Measurements from ENCODE around the gene RANBP17.
"Not testable (repeated sequence)": the region's sequence is repeated elsewhere in the genome, so short reads cannot be mapped to it uniquely, and the experiment has no call there.

The RANBP17 gene

GRCh38 chr5:170870390-170870789, 8.6 kb downstream of the RANBP17 start:
- DNase-seq: not testable (repeated sequence)

DNA sequence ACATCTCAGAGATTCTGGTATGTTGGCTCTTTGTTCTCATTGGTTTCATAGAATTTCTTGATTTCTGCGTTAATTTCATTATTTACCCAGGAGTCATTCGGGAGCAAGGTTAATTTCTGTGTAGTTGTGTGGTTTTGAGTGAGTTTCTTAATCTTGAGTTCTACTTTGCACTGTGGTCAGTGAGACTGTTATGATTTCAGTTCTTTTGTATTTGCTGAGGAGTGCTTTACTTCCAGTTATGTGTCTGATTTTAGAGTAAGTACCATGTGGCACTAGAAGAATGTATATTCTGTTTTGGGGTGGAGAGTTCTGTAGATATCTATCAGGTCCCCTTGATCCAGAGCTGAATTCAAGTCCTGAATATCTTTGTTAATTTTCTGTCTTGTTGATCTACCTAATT, 12.2 kb downstream of the RANBP17 start:
- no peak for DNase-seq

DNA sequence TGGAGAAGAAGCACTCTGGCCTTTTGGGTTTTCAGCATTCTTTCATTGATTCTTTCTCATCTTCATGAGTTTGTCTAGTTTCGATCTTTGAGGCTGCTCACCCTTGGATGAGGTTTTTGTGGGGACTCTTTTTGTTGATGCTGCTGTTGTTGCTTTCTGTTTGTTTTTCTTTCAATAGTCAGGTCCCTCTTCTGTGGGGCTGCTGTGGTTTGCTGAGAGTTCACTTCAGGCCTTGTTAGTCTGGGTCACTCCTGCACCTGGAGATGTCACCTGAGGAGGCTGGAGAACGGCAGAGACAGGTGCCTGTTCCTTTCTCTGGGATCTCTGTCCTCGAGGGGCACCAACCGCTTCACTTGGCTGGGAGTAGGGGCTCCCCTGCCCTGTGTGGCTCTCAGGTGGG, 14.0 kb downstream of the RANBP17 start:
- no peak for DNase-seq

DNA sequence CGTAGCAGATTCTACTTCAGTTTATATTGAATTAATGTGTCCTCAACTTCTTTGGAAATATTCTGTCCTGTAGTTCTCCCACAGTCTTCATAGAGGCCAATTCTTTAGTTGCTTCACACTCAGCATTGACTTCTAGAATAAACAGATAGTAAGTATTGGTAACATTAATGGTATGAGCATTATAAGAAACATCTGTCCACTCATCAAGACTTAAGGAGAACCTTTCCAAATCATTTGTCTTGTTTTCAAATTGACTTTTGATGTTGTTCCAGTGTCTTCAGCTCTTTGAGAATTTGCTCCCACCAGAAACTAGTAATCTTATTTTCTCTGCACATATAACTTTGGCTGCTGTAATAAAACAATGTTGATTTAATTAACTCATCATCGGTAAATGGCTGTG, 18.3 kb downstream of the RANBP17 start:
- no peak for DNase-seq

DNA sequence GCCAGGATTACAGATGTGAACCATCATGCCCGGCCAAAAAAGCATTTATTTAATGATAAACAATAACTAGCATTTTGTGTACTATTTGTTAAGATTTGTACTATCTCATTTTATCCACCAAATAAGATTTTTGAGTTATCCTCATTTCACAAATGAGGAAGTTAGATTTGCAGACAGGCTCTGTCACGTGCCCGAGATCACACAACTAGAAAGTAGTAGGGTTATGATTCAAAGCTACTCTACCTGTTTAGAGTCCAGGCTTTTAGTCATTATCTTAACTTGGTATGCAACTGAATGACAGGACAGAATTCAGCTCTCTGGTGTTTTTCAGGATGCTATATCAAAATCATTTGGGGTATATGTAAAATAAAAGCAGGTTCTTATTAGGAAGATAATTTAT, 20.5 kb downstream of the RANBP17 start:
- no peak for DNase-seq

GRCh38 chr5:170885256-170885655, 23.4 kb downstream of the RANBP17 start:
- no peak for DNase-seq

GRCh38 chr5:170885809-170886208, 24.0 kb downstream of the RANBP17 start:
- no peak for DNase-seq

DNA sequence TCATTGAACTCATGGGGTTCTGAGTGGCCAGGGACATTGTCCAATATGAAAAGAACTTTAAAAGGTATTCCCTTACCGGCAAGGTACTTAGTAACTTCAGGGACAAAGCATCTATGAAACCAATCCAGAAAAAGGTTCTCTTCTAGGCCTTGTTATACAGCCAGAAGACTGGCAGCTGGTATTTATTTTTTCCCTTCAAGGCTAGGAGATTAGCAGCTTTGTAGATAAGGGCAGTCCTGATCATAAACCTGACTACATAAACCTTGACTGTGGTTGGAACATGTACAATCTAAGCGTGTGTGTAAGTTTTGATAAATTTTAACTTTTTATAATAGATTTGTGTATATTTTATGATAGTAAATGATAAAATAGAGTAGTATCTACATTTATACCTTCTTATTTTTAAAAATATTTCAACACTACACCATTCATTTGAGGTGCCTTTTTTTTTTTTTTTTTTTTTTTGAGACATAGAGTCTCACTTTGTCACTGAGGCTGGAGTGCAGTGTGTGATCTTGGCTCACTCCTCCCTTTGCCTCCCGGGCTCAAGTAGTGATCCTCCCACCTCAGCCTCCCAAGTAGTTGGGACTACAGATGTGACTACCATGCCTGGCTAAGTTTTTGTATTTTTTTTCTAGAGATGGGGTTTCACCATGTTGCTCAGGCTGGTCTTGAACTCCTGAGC, 24.5 kb downstream of the RANBP17 start:
- no peak for DNase-seq

DNA sequence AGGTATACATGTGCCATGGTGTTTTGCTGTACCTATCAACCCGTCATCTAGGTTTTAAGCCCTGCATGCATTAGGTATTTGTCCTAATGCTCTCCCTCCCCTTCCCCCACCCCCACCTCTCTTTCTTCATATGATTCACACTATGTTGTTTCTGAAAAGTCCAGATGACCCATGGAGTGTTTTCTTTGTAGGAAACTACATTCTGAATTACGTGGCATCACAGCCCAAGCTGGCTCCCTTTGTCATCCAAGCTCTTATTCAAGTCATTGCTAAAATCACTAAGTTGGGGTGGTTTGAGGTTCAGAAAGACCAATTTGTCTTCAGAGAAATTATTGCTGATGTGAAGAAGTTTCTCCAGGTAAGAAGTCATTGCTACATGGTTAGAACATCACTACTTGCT, 30.4 kb downstream of the RANBP17 start:
- no peak for DNase-seq

DNA sequence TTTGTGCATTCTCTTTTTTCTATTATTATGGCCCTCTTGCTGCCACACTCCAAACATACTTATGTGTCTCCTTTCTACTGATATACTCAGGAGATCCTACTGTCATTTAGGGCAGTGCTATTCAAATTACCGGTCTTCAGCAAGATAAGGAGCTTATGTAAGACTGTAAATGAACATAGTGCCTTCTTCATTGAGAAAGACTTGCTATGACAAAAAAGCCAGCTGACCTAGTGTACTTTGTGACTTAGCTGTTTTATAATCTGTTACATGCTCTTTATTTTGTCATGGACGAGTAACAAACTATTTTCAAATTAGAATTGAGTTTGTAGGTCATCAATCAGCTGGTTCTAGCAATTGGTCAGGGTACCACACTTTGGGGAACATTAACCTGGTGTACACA, 32.8 kb downstream of the RANBP17 start:
- DNase-seq: no peak

GRCh38 chr5:170896779-170897178, 35.0 kb downstream of the RANBP17 start:
- no peak for DNase-seq

DNA sequence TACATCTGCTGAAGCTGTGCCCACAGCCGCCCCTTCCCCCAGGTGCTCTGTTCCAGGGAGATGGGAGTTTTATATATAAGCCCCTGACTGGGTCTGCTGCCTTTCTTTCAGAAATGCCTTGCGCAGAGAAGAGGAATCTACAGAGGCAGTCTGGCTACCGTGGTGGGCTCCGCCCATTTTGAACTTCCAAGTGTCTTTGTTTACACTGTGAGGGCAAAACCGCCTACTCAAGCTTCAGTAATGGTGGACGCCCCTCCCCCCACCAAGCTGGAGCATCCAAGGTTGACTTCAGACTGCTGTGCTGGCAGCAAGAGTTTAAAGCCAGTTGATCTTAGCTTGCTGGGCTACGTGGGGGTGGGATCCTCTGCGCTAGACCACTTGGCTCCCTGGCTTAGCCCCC, 41.3 kb downstream of the RANBP17 start:
- no peak for DNase-seq

- no peak for DNase-seq
These were observed 45.9 kb downstream of the RANBP17 start for GRCh38 chr5:170907758-170908157.

DNA sequence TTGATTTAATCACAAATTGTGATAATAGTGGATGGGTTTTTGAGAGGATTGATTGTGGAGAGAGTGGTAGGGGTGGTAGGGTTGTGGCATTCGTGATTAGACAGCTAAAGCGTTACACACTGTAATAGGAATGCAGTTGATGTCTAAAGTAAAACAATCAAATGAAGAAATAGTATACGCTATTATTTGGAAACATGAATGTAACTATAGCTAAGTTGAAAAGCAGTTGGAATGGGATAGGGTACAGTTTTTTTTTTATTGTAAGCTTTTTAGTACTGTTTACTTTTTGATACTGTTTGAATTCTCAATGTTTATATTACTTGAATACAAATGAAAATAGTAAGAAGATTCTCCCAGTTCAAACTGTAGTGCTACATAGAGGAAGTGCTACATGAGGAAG, 51.8 kb downstream of the RANBP17 start:
- no peak for DNase-seq

- DNase-seq: no peak
These were observed 55.3 kb downstream of the RANBP17 start for GRCh38 chr5:170917113-170917512.

DNA sequence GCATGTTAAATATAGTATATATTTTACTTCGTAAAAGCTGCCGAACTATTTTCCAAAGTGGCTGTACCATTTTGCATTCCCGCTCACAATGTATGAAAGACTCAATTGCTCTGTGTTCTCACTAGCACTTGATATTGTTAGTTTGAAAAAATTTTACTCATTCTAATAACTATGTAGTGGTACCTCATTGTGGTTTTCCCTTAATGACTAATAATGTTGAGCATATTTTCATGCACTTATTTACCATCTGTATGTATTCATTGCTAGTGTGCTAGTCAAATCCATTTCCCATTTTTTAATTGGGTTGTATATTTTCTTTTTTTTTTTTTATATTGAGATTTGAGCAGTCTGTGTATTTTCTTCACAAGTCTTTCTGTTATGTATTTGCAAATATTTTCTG, 58.4 kb downstream of the RANBP17 start:
- DNase-seq: no peak

- DNase-seq: not testable (repeated sequence)
These were observed 60.5 kb downstream of the RANBP17 start for GRCh38 chr5:170922331-170922730.

DNA sequence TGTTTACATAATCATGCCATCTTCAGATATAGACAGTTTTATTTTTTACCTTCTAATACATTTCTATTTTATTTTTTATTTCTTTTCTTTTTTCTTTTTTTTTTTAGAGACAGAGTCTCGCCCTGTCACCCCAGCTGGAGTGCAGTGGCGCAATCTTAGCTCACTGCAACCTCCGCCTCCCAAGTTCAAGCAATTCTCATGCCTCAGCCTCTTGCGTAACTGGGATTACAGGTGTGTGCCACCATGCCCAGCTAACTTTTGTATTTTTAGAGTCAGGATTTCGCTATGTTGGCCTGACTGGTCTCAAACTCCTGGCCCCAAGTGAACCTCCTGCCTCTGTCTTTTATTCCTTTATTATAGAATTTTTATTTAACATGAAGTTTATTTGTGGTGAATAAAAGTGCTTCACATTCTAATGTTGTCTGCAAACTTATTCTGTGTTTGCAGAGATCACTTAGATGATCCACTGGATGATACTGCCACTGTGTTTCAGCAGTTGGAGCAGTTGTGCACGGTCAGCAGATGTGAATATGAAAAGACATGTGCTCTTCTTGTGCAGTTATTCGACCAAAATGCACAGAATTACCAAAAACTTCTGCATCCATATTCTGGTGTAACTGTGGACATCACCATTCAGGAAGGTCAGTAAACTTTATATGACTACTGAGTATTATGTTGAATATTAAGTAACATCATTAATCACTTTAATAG, 62.2 kb downstream of the RANBP17 start:
- DNase-seq: no peak

- DNase-seq: not testable (repeated sequence)
These were observed 73.9 kb downstream of the RANBP17 start for GRCh38 chr5:170935534-170936218.

- no peak for DNase-seq
These were observed 75.3 kb downstream of the RANBP17 start for GRCh38 chr5:170937072-170937471.

DNA sequence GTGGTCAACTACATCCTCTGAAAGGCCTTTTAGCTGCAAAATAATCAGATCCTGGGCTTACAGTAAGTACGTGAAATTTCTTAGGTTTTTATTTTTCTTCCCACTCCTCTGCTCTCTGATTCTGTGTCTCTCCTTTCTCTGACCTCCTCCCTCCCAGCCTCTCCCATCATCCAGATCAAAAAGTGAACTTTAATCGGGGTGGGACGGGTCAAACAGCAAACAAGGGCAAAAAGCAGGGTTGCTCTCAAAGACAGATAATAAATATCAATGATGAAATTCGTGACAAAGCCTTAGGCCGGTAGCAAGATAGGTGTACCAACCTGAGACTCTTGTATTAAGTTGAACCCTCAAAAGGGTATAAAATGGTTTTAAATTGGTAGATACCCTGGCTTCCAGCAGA, 76.1 kb downstream of the RANBP17 start:
- no peak for DNase-seq

DNA sequence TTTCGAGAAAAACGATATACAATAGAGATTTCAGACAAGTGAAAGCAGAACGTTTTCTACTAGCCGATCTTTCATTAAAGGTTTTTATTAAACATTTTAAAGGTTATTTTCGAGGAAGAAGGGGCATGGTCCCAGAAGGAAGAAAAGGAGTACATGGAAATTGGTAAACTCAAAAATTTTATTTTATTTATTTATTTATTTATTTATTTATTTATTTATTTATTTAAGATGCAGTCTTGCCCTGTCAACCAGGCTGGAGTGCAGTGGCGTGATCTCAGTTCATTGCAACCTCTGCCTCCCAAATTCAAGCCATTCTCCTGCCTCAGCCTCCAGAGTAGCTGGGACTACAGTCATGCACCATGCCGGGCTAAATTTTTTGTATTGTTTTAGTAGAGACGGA, 77.4 kb downstream of the RANBP17 start:
- no peak for DNase-seq

DNA sequence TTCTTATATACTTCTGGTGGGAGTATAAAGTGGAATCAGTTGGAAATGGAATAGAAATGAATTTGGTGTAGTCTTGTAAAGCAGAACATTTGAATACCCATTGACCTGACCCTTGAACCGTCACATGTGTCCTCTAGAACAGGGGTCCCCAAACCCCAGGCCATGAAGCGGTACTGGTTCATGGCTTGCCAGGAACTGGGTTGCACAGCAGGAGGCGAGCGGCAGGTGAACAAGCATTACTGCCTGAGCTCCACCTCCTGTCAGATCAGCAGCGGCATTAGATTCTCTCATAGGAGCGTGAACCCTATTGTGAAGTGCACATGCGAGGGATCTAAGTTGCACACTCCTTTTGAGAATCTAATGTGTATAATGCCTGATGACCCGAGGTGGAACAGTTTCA, 80.0 kb downstream of the RANBP17 start:
- no peak for DNase-seq

- no peak for DNase-seq
These were observed 83.5 kb downstream of the RANBP17 start for GRCh38 chr5:170945275-170945674.

Measured in activated T-cell treated with anti-CD3 and anti-CD28 coated beads, Interleukin-2, amount 50 U/mL, for 1 hour (primary cell).